ENCODE results near the gene TSHZ3.

The TSHZ3 gene

GRCh38 chr19:31354799-31355664, 5.8 kb upstream of the TSHZ3 start:
- DNase-seq = no peak

GRCh38 chr19:31354316-31354715, 5.1 kb upstream of the TSHZ3 start:
- no peak for DNase-seq

- no peak for DNase-seq
Observed at GRCh38 chr19:31353833-31354232, 4.6 kb upstream of the TSHZ3 start.

- DNase-seq = no peak
Observed at GRCh38 chr19:31352782-31353651, 3.8 kb upstream of the TSHZ3 start.

GRCh38 chr19:31352296-31352781, 3.1 kb upstream of the TSHZ3 start:
- no peak for DNase-seq

GRCh38 chr19:31351855-31352195, 2.6 kb upstream of the TSHZ3 start:
- DNase-seq = no peak

GRCh38 chr19:31351056-31351854, 2.0 kb upstream of the TSHZ3 start:
- no peak for DNase-seq

GRCh38 chr19:31350693-31351055, 1.4 kb upstream of the TSHZ3 start:
- DNase-seq = no peak

- DNase-seq = no peak
Observed at GRCh38 chr19:31350033-31350692, 927 bp upstream of the TSHZ3 start.

- no peak for DNase-seq
Observed at GRCh38 chr19:31348481-31349159, 616 bp downstream of the TSHZ3 start.

GRCh38 chr19:31347828-31348392, 1.3 kb downstream of the TSHZ3 start:
- DNase-seq = no peak

- DNase-seq = no peak
Observed at GRCh38 chr19:31347354-31347753, 1.9 kb downstream of the TSHZ3 start.

GRCh38 chr19:31346184-31347059, 2.8 kb downstream of the TSHZ3 start:
- no peak for DNase-seq

- DNase-seq = no peak
Observed at GRCh38 chr19:31344403-31344802, 4.8 kb downstream of the TSHZ3 start.

- DNase-seq = no peak
Observed at GRCh38 chr19:31342926-31343325, 6.3 kb downstream of the TSHZ3 start.

- peak; percentile 70 for DNase-seq
Observed at GRCh38 chr19:31340042-31341025, 8.9 kb downstream of the TSHZ3 start.

- no peak for DNase-seq
Observed at GRCh38 chr19:31339411-31339810, 9.8 kb downstream of the TSHZ3 start.

GRCh38 chr19:31338069-31338776, 11.0 kb downstream of the TSHZ3 start:
- no peak for DNase-seq

Data from central memory CD4-positive, alpha-beta T cell (primary cell).